AG09309 (cell line): ENCODE data around the gene FNDC3A.

Source experiments
- DNase-seq: peaks from one replicate; pipeline ENCODE4 v3.0.0-alpha.2; 2010; ENCODE audit warnings: low read depth
- H3K4me3 ChIP-seq: 2 replicates; pipeline ENCODE4 v1.5.1; 2011; ENCODE audit warnings: mild to moderate bottlenecking, low read depth, low read length, moderate library complexity; ENCODE audit not compliant: control insufficient read depth
- TF ChIP-seq, protein P1 (sequence below): IDR thresholded peaks from 2 replicates; pipeline ENCODE4 v1.5.1; 2011; ENCODE audit warnings: mild to moderate bottlenecking, low read depth, low read length, inconsistent platforms; ENCODE audit not compliant: insufficient read depth, control insufficient read depth; ENCODE audit errors: missing control alignments

The FNDC3A gene

DNA sequence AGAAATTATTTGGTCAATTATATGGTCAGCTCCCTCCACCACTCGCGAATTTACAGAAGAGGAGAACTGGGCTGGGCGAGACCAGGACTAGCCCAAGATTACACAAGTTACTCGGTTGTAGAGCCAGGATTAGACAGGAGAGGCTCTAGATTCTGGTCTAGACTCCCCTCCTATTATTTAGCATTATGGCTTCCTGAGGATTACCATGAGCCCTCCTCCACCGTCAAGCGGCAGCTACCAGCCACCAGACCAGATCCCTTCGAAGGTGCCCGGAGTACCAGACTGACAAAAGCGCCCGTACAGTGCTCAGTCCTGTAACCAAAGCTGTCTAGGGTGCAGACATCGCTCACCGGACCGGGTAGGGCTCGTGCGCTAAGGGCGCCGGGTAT is 243.9 kb downstream of the FNDC3A start:
- TF ChIP-seq, protein P1, sequence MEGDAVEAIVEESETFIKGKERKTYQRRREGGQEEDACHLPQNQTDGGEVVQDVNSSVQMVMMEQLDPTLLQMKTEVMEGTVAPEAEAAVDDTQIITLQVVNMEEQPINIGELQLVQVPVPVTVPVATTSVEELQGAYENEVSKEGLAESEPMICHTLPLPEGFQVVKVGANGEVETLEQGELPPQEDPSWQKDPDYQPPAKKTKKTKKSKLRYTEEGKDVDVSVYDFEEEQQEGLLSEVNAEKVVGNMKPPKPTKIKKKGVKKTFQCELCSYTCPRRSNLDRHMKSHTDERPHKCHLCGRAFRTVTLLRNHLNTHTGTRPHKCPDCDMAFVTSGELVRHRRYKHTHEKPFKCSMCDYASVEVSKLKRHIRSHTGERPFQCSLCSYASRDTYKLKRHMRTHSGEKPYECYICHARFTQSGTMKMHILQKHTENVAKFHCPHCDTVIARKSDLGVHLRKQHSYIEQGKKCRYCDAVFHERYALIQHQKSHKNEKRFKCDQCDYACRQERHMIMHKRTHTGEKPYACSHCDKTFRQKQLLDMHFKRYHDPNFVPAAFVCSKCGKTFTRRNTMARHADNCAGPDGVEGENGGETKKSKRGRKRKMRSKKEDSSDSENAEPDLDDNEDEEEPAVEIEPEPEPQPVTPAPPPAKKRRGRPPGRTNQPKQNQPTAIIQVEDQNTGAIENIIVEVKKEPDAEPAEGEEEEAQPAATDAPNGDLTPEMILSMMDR = no peak
- DNase-seq = no peak
- H3K4me3 ChIP-seq = peak overlapping the region; percentile 19

DNA sequence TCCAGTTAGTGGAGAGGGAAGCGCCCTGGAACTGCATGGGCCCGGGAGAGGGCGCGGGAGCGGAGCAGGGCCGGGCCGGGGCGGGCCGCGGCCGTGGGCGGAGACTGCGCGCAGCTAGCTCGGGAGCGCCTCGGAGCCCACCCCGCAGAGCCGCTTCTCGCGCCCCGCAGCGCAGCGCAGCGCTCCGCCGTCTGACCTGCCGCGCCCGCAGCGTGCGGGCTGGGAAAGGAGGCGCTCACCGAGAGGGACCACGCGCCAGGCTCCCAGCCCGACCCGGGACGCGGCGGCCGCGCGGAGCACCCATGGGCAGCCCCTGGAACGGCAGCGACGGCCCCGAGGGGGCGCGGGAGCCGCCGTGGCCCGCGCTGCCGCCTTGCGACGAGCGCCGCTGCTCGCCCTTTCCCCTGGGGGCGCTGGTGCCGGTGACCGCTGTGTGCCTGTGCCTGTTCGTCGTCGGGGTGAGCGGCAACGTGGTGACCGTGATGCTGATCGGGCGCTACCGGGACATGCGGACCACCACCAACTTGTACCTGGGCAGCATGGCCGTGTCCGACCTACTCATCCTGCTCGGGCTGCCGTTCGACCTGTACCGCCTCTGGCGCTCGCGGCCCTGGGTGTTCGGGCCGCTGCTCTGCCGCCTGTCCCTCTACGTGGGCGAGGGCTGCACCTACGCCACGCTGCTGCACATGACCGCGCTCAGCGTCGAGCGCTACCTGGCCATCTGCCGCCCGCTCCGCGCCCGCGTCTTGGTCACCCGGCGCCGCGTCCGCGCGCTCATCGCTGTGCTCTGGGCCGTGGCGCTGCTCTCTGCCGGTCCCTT is 244.5 kb downstream of the FNDC3A start, which contains the start of gene MLNR:
MLNR (plus strand) TSS at position 303 of the 820 bp plus-strand sequence; CDS start at position 303, 0 bp downstream.
- no peak for DNase-seq
- H3K4me3 ChIP-seq = peak within 1 kb of the TSS; percentile 19
- TF ChIP-seq, protein P1 = peak; percentile 5

DNA sequence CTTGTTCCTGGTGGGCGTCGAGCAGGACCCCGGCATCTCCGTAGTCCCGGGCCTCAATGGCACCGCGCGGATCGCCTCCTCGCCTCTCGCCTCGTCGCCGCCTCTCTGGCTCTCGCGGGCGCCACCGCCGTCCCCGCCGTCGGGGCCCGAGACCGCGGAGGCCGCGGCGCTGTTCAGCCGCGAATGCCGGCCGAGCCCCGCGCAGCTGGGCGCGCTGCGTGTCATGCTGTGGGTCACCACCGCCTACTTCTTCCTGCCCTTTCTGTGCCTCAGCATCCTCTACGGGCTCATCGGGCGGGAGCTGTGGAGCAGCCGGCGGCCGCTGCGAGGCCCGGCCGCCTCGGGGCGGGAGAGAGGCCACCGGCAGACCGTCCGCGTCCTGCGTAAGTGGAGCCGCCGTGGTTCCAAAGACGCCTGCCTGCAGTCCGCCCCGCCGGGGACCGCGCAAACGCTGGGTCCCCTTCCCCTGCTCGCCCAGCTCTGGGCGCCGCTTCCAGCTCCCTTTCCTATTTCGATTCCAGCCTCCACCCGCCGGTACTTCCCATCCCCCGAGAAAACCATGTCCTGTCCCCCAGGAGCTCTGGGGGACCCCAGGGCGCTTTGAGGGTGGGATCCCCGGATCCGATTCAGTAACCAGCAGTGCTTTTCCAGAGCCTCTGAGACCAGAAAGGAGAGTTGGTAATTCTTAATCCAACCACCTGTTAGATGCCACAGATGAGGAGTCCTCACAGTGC is 245.3 kb downstream of the FNDC3A start:
- no peak overlapping the region for H3K4me3 ChIP-seq
- no peak for DNase-seq
- TF ChIP-seq, protein P1 = no peak

DNA sequence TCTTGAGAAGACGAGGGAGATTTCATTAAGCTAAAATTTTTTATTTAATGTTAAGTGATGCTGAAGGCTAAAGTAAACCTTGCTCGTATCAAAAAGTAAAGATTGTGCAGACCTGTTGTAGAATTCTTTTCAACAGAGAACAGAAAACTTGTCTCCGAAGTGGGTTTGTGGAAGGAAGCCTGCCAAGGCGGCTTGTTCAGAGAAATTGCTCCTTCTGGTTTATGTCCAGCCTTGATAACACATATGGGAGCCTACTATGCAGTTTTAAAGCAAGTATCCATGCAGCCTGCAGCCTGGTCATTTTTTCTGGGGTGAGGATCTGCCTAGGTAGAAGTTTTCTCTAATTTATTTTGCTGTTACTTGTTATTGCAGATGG is 245.9 kb downstream of the FNDC3A start:
- TF ChIP-seq, protein P1 = no peak
- H3K4me3 ChIP-seq = no peak overlapping the region
- no peak for DNase-seq

DNA sequence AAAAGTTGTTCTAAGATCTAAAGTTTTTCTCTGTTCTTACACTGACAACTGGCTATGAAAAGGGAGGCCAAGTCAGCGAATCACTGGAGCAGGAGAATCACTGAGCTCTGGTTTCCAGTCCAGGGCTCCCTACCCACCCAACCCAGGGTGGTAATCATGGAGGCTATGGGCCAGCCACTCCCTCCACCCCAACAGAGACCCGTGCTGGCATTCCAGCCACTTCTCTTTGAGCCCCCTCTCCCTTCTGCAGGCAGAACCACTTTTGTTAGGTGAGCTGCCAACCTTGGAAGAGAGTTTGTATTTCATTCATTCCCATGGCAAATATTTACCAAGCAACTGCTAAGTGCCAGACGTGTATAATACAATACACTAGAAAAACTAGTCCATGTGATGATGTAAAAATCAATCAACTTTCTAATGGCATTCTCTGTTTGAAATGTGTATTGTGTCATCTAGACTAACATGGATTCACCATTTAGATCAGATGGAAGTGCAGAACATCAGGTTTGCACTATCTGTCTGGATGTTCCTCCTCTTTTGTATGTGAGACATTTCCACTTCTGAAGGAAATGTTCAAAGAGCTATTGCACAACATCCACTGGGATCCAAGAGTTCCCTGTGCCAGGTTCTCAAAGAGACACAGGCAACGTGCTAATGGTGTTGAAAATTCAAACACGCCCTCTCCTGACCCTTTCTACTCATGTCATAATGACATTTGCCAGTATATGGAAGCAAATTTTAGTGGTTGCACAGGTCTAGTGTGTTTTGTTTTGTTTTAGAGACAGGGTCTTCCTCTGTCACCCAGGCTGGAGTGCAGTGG is 249.7 kb downstream of the FNDC3A start:
- TF ChIP-seq, protein P1 = no peak
- no peak for DNase-seq
- H3K4me3 ChIP-seq = no peak overlapping the region

DNA sequence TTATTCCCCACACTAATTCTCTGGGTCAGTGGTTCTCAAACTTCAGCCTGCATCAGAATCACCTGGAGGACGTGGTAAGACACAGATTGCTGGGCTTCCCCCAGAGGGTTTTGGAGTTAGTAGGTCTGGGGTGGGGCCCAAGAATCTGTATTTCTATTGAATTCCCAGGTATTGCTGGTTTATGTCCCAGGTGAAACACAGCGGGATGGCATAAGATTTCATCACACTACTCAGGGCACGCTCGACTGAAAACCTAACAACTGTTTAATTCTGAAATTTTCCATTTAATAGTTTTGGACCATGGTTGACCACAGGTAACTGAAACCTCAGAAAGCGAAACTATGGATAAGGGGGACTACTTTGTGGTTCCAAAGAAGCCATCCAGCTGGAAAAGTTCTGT is 250.9 kb downstream of the FNDC3A start:
- no peak for DNase-seq
- TF ChIP-seq, protein P1 = no peak
- no peak overlapping the region for H3K4me3 ChIP-seq
